Neuronal stem cell (in vitro differentiated cells): ENCODE measurements around the gene SH2D2A.

ENCODE experiments used
- DNase-seq: peaks from one replicate; pipeline ENCODE4 v3.0.0-alpha.2; 2013; ENCODE audit warnings: low spot score
- H2AFZ ChIP-seq: one replicate; pipeline ENCODE4 v1.6.1; 2013; ENCODE audit warnings: mild to moderate bottlenecking, low read length, inconsistent platforms
- H2AK5ac ChIP-seq: 2 replicates; pipeline ENCODE4 v1.6.1; 2013; ENCODE audit warnings: low read depth, mild to moderate bottlenecking, inconsistent platforms, low read length, moderate library complexity, mixed read lengths
- H2BK120ac ChIP-seq: 2 replicates; pipeline ENCODE4 v1.6.1; 2013; ENCODE audit warnings: low read depth, mild to moderate bottlenecking, inconsistent platforms, low read length, moderate library complexity, mixed read lengths
- H2BK12ac ChIP-seq: one replicate; pipeline ENCODE4 v1.6.1; 2013; ENCODE audit warnings: low read length, inconsistent platforms
- H2BK15ac ChIP-seq: 2 replicates; pipeline ENCODE4 v1.6.1; 2013; ENCODE audit warnings: mild to moderate bottlenecking, low read length, inconsistent platforms, mixed read lengths
- H2BK5ac ChIP-seq: one replicate; pipeline ENCODE4 v1.6.1; 2013; ENCODE audit warnings: inconsistent platforms, mild to moderate bottlenecking, low read length, moderate library complexity
- H3K14ac ChIP-seq: one replicate; pipeline ENCODE4 v1.6.1; 2013; ENCODE audit warnings: low read length, inconsistent platforms
- H3K18ac ChIP-seq: 2 replicates; pipeline ENCODE4 v1.6.1; 2013; ENCODE audit warnings: low read length, inconsistent platforms
- H3K23ac ChIP-seq: 2 replicates; pipeline ENCODE4 v1.6.1; 2013; ENCODE audit warnings: low read depth, mild to moderate bottlenecking, mixed read lengths, low read length, inconsistent platforms; ENCODE audit not compliant: poor library complexity
- H3K27ac ChIP-seq: replicated peaks from 3 replicates; pipeline ENCODE4 v1.5.1; 2013; ENCODE audit warnings: low read length, inconsistent platforms
- H3K27me3 ChIP-seq, 3 experiments: 2 replicates each; pipeline ENCODE4 v1.6.1; 2013; ENCODE audit warnings: low read length in 3 of 3, mild to moderate bottlenecking in 2 of 3, inconsistent platforms in 1 of 3, low read depth in 1 of 3, mixed read lengths in 1 of 3, moderate library complexity in 1 of 3; ENCODE audit not compliant: control insufficient read depth in 3 of 3, insufficient read depth in 3 of 3
- H3K36me3 ChIP-seq, 2 donors: replicated peaks in 1 of 2; 2 replicates each; pipeline ENCODE4 v1.6.1; 2013; ENCODE audit warnings: low read length in 2 of 2; ENCODE audit not compliant: control insufficient read depth in 2 of 2, insufficient read depth in 2 of 2
- H3K4ac ChIP-seq: 2 replicates; pipeline ENCODE4 v1.6.1; 2013; ENCODE audit warnings: inconsistent platforms, mild to moderate bottlenecking, low read length, moderate library complexity
- H3K4me1 ChIP-seq, 2 donors: 1 replicate in 1 of 2; 2 replicates in 1 of 2; pipeline ENCODE4 v1.6.1; 2013; ENCODE audit warnings: low read length in 2 of 2, low read depth in 1 of 2; ENCODE audit not compliant: control insufficient read depth in 2 of 2, insufficient read depth in 1 of 2
- H3K4me2 ChIP-seq: one replicate; pipeline ENCODE4 v1.6.1; 2013; ENCODE audit warnings: mild to moderate bottlenecking, low read length, inconsistent platforms; ENCODE audit not compliant: insufficient read depth, poor library complexity, severe bottlenecking
- H3K4me3 ChIP-seq, 2 donors: 2 replicates each; pipeline ENCODE4 v1.5.1; 2013; ENCODE audit warnings: low read length in 2 of 2, mild to moderate bottlenecking in 2 of 2, inconsistent platforms in 1 of 2, moderate library complexity in 1 of 2
- H3K79me1 ChIP-seq: one replicate; pipeline ENCODE4 v1.6.1; 2013; ENCODE audit warnings: low read depth, mild to moderate bottlenecking, inconsistent platforms, low read length, moderate library complexity
- H3K9ac ChIP-seq: one replicate; pipeline ENCODE4 v1.6.1; 2013; ENCODE audit warnings: mild to moderate bottlenecking, low read depth, low read length, inconsistent platforms; ENCODE audit not compliant: poor library complexity
- H3K9me3 ChIP-seq, 2 donors: replicated peaks in 1 of 2; 2 replicates each; pipeline versions ENCODE3 to v1.6.1; 2013; ENCODE audit warnings: low read length in 2 of 2, mild to moderate bottlenecking in 2 of 2, inconsistent platforms in 1 of 2, low read depth in 1 of 2, mixed read lengths in 1 of 2, moderate library complexity in 1 of 2; ENCODE audit not compliant: control insufficient read depth in 2 of 2, insufficient read depth in 1 of 2
- H4K8ac ChIP-seq: one replicate; pipeline ENCODE4 v1.6.1; 2013; ENCODE audit warnings: low read depth, mild to moderate bottlenecking, inconsistent platforms, low read length, moderate library complexity
- H4K91ac ChIP-seq: one replicate; pipeline ENCODE4 v1.6.1; 2013; ENCODE audit warnings: low read length, low read depth, mild to moderate bottlenecking, inconsistent platforms; ENCODE audit not compliant: poor library complexity
- WGBS, 2 donors: extraction: QIAGEN DNeasy Blood & Tissue Kit; methylation state at CpG; one replicate each; pipeline ENCODE4 v1.1.7; 2013; ENCODE audit warnings: missing lambda C conversion rate in 2 of 2, mixed read lengths in 1 of 2; ENCODE audit not compliant: insufficient read length in 2 of 2, insufficient replicate concordance in 1 of 2; ENCODE audit errors: extremely low coverage in 2 of 2; 5-methylcytosine and 5-hydroxymethylcytosine counted together

SH2D2A gene

DNA sequence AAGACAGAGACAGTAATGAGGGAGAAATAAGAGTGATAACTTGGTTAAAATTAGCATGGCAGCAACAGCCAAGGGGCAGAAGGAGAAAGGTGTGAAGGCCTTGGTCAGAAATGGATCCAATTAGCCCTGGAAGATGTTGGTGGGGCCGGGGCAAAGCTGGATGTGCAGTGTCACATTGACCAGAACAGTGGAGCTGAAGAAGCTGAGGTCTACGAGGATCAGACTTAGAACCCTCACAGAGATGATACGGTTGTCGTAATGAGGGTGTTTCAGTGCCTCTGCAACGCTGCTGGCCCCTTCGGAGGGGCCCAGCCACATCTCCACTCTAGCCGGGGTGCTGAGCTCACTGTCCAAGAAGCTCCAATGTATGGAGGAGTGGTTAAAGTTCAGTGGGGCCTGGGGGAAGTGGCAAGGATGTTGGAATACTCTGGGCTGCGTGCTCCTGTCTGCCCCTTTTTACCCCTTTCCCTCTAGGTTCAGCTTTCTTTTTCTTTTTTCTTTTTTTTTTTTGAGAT lies 14.2 kb downstream of the SH2D2A start:
- H3K36me3 ChIP-seq: peaks cover 14 to 51% of the 10 kb centered on the region in 2 donors
- H2BK15ac ChIP-seq: no peak overlapping the region
- DNase-seq: no peak
- H2AK5ac ChIP-seq: no peak overlapping the region
- H4K8ac ChIP-seq: no peak overlapping the region
- H3K4me1 ChIP-seq: peaks cover 0 to 13% of the 10 kb centered on the region in 2 donors
- no peak overlapping the region for H3K4ac ChIP-seq
- H3K4me2 ChIP-seq: no peak overlapping the region
- H2BK5ac ChIP-seq: no peak overlapping the region
- H2BK120ac ChIP-seq: no peak overlapping the region
- H3K27ac ChIP-seq: no peak overlapping the region
- H3K9me3 ChIP-seq: no peaks in the 10 kb centered on the region
- H3K27me3 ChIP-seq: no peaks in the 10 kb centered on the region
- no peak overlapping the region for H3K14ac ChIP-seq
- H3K23ac ChIP-seq: no peak overlapping the region
- no peak overlapping the region for H2BK12ac ChIP-seq
- H4K91ac ChIP-seq: no peak overlapping the region
- H3K9ac ChIP-seq: no peak overlapping the region
- WGBS, 2 donors: no CpG with 5 or more reads among the region's 8 CpGs
- no peak overlapping the region for H3K4me3 ChIP-seq
- H3K79me1 ChIP-seq: no peaks in the 10 kb centered on the region
- no peak overlapping the region for H3K18ac ChIP-seq
- no peak overlapping the region for H2AFZ ChIP-seq

DNA sequence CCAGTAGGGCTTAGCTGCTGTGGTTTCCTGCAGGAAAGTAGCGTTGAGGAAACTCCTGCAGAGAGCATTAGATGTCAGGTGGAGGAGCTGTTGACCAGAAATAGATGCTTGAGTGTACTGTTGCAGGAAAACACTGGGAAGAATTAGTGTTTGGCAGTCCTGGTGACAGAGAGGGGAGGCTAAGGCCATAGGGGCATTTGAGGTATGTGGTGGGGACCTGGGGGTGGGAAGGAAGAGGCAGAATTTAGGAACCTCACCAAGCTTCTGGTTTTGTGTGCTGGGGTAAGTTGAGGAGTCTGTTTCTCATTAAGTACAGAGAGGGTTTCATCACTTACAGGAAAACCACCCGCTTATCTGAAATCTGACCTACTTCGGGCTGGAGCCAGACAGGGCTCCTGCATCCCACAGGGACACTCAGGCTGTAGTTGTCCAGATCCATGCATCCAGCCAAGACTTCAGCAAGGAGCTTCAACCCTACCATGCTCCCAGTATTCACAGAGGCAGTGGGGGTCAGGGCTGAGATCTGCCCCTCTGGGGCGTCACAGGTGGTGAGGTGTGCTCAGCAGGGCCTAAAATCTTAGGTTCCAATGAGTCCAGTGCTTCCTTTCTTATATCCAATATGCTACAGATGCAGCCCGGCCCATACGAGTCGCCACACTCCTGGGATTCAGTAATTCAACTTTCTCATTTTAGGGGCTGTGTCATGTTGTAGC lies 15.1 kb downstream of the SH2D2A start:
- Histone ChIP-seq H3K4ac (no peak overlapping the region), H3K14ac (no peak overlapping the region), H2BK120ac (no peak overlapping the region), H3K27ac (no peak overlapping the region), H4K91ac (no peak overlapping the region), H3K18ac (no peak overlapping the region), H3K23ac (no peak overlapping the region), H3K9me3 (no peaks in the 10 kb centered on the region), H3K27me3 (no peaks in the 10 kb centered on the region), H3K36me3 (peaks cover 16 to 60% of the 10 kb centered on the region in 2 donors), H3K4me3 (no peak overlapping the region), H2AK5ac (no peak overlapping the region), H2BK15ac (no peak overlapping the region), H3K4me2 (no peak overlapping the region), H2BK5ac (no peak overlapping the region), H3K9ac (no peak overlapping the region), H4K8ac (no peak overlapping the region), H3K79me1 (peaks cover 2% of the 10 kb centered on the region), H2BK12ac (no peak overlapping the region), H3K4me1 (peaks cover 0 to 13% of the 10 kb centered on the region in 2 donors), H2AFZ (no peak overlapping the region)
- WGBS, 2 donors: no CpG with 5 or more reads among the region's 7 CpGs
- no peak for DNase-seq

DNA sequence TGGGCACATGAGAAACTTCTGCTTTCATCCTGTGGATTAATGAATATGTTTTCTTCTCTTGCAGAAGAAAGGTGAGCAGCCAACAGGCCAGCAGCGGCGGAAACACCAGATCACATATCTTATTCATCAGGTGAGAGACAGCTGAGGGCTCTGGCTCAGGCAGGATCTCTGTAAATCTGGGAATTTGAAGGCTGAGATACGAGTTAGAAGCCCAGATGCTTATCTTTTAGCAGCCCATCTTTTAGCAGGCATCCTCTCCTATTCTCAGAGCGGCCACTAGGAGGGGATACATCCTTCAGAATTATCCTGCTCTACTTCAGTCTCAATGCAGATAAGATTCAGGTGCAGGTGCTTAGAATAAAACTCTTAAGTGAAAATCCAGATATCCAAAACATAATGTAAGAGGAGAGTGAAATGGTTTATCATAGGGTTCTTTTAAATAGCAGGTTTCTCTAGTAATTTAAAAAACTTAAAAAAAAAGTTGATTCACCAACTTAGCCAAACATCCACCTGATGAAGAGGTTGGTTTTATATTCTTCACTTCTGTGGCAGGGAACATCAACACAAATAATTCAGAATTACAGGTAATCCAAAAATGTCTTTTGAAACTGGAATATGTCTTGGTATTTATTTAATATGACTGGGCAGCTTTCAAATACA lies 19.3 kb downstream of the SH2D2A start:
- DNase-seq: peak; percentile 43
- Histone ChIP-seq H3K4me1 (no peaks in the 10 kb centered on the region), H2BK5ac (no peak overlapping the region), H3K79me1 (peaks cover 2% of the 10 kb centered on the region), H4K91ac (no peak overlapping the region), H4K8ac (no peak overlapping the region), H3K9me3 (no peaks in the 10 kb centered on the region), H3K14ac (no peak overlapping the region), H2BK15ac (no peak overlapping the region), H2AK5ac (no peak overlapping the region), H2BK120ac (no peak overlapping the region), H3K18ac (no peak overlapping the region), H3K4ac (no peak overlapping the region), H3K23ac (no peak overlapping the region), H3K27me3 (no peaks in the 10 kb centered on the region), H2BK12ac (no peak overlapping the region), H3K27ac (no peak overlapping the region), H3K4me3 (no peak overlapping the region), H3K9ac (no peak overlapping the region), H2AFZ (no peak overlapping the region), H3K36me3 (peaks cover 42 to 99% of the 10 kb centered on the region in 2 donors), H3K4me2 (no peak overlapping the region)
- no CpG with 5 or more reads among the region's 4 CpGs for WGBS, 2 donors

DNA sequence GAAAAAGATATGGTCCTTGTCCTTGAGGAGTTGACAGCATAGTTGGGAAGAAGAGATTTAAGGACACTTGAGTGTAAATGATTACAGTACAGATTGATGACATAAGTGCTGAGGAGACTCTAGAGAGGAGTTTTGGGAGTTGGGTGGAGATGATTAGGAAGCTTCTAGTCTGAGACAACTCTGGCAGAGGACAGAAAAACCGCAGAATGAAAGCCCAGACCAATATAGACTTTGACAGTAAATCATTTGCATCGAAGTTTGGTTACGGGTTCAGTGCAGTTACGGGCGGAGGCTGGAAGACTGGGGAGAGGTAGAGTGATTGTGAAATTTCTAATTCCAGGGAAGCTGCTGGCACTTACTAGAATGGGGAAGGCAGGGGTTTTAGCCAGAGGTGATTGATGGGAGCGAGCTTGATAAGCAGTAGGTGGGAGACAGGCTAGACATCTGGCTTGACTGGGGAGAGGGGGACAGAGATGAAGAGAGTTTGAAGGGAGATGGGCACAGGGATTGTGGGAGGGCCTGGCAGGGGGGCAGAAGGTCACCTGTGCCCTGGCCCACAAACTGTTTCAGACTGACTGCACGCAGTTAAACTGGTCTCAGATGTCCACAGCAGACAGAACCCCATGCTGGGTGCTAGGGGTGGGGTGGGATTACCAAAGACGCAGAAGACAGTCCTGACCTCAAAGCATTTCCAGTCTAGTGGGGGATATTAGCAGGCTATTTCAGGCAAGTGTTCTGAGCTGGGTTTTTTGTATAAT lies 20.1 kb downstream of the SH2D2A start:
- no peak overlapping the region for H2BK12ac ChIP-seq
- H3K9me3 ChIP-seq: no peaks in the 10 kb centered on the region
- H2BK5ac ChIP-seq: no peak overlapping the region
- H3K9ac ChIP-seq: no peak overlapping the region
- no peaks in the 10 kb centered on the region for H3K4me1 ChIP-seq
- no peak overlapping the region for H2BK120ac ChIP-seq
- no peak overlapping the region for H2BK15ac ChIP-seq
- DNase-seq: no peak
- H3K23ac ChIP-seq: no peak overlapping the region
- H3K27me3 ChIP-seq: no peaks in the 10 kb centered on the region
- WGBS, 2 donors: no CpG with 5 or more reads among the region's 8 CpGs
- H4K91ac ChIP-seq: no peak overlapping the region
- H2AFZ ChIP-seq: no peak overlapping the region
- no peak overlapping the region for H2AK5ac ChIP-seq
- no peak overlapping the region for H3K27ac ChIP-seq
- no peak overlapping the region for H3K14ac ChIP-seq
- H4K8ac ChIP-seq: no peak overlapping the region
- H3K4me3 ChIP-seq: no peak overlapping the region
- H3K36me3 ChIP-seq: peaks cover 45 to 99% of the 10 kb centered on the region in 2 donors
- no peak overlapping the region for H3K18ac ChIP-seq
- H3K79me1 ChIP-seq: peaks cover 2% of the 10 kb centered on the region
- no peak overlapping the region for H3K4ac ChIP-seq
- H3K4me2 ChIP-seq: no peak overlapping the region
